Subcutaneous abdominal adipose tissue (tissue), 5 donors: ENCODE results near the gene MRTFA.

Experiments used
- H3K27ac ChIP-seq: one replicate; pipeline ENCODE4 v1.7.0; 2013; ENCODE audit warnings: low read depth, mild to moderate bottlenecking, inconsistent platforms, low read length, moderate library complexity
- H3K27me3 ChIP-seq, 5 donors: one replicate each; pipeline ENCODE4 v1.7.0; 2013; ENCODE audit warnings: low read length in 5 of 5, inconsistent platforms in 1 of 5; ENCODE audit not compliant: control insufficient read depth in 5 of 5, insufficient read depth in 4 of 5
- H3K36me3 ChIP-seq, 5 donors: one replicate each; pipeline ENCODE4 v1.7.0; 2013; ENCODE audit warnings: low read length in 5 of 5; ENCODE audit not compliant: control insufficient read depth in 5 of 5, insufficient read depth in 5 of 5
- H3K4me1 ChIP-seq, 5 donors: one replicate each; pipeline ENCODE4 v1.7.0; 2013; ENCODE audit warnings: low read length in 5 of 5, mild to moderate bottlenecking in 3 of 5, moderate library complexity in 1 of 5; ENCODE audit not compliant: control insufficient read depth in 5 of 5, insufficient read depth in 5 of 5
- H3K4me3 ChIP-seq, 5 donors: one replicate each; pipeline ENCODE4 v1.7.0; 2013; ENCODE audit warnings: low read length in 5 of 5, low read depth in 1 of 5
- H3K9ac ChIP-seq, 5 donors: one replicate each; pipeline ENCODE4 v1.7.0; 2013; ENCODE audit warnings: low read length in 5 of 5, mild to moderate bottlenecking in 4 of 5, moderate library complexity in 3 of 5
- H3K9me3 ChIP-seq, 5 donors: one replicate each; pipeline ENCODE4 v1.7.0; 2013; ENCODE audit warnings: low read length in 5 of 5; ENCODE audit not compliant: control insufficient read depth in 5 of 5
- donor health status: healthy.
- donor health status: healthy.
- donor health status: healthy.
- donor health status: healthy.
- donor health status: healthy.

The MRTFA gene

GRCh38 chr22:40407021-40407761, 229.3 kb downstream of the MRTFA start:
- H3K4me1 ChIP-seq: peaks cover 0 to 10% (median 5%) of the 10 kb centered on the region in 5 donors
- no peaks in the 10 kb centered on the region for H3K9me3 ChIP-seq
- H3K27me3 ChIP-seq: no peaks in the 10 kb centered on the region
- H3K36me3 ChIP-seq: peaks cover 0 to 93% (median 88%) of the 10 kb centered on the region in 5 donors
- no peak overlapping the region for H3K4me3 ChIP-seq
- H3K27ac ChIP-seq: no peak overlapping the region
- H3K9ac ChIP-seq: no peak overlapping the region

- no peaks in the 10 kb centered on the region for H3K27me3 ChIP-seq
- H3K9me3 ChIP-seq: no peaks in the 10 kb centered on the region
- H3K4me1 ChIP-seq: peaks cover 0 to 9% (median 5%) of the 10 kb centered on the region in 5 donors
- no peak overlapping the region for H3K4me3 ChIP-seq
- no peak overlapping the region for H3K9ac ChIP-seq
- H3K27ac ChIP-seq: no peak overlapping the region
- peaks cover 0 to 96% (median 92%) of the 10 kb centered on the region in 5 donors for H3K36me3 ChIP-seq
These were observed 230.2 kb downstream of the MRTFA start for GRCh38 chr22:40406063-40406890.

DNA sequence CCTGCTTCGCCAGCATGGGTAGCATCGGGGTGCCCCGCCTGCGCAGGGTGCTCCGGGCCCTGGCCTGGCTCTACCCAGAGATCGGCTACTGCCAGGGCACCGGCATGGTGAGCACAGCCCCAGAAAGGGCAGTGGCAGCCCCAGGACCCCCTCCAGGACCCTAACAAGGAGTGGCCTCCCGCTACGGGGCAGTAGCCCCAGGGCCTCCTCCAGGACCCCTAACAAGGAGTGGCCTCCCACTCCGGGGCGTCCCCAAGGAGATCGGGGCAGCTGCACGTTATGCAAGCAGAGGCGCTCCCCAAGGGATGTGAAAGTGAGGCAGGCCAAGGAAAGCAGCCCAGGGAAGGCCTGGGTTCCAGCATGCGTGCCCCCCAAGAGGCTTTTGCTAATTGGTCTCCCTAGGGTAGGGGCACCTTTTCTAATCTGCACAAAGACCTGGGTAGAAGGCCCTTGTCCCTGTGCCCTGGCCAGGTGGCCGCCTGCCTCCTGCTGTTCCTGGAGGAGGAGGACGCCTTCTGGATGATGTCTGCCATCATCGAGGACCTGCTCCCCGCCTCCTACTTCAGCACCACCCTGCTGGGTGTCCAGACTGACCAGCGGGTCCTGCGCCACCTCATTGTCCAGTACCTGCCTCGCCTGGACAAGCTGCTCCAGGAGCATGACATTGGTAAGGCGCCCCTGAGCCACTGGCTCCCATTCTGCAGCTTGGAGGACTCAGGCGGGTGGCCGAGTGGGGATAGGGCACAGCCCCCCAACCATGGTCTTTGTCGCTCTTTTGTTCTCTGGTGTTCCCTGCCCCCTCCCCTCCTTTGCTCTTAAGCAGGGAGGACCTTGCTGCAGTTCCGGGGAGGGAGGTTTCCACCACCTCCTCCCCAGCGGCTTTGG, 231.1 kb downstream of the MRTFA start:
- Histone ChIP-seq H3K4me3 (no peak overlapping the region), H3K4me1 (peaks cover 0 to 3% (median 0%) of the 10 kb centered on the region in 5 donors), H3K36me3 (peaks cover 0 to 93% (median 89%) of the 10 kb centered on the region in 5 donors), H3K27ac (no peak overlapping the region), H3K27me3 (no peaks in the 10 kb centered on the region), H3K9ac (no peak overlapping the region), H3K9me3 (no peaks in the 10 kb centered on the region)

DNA sequence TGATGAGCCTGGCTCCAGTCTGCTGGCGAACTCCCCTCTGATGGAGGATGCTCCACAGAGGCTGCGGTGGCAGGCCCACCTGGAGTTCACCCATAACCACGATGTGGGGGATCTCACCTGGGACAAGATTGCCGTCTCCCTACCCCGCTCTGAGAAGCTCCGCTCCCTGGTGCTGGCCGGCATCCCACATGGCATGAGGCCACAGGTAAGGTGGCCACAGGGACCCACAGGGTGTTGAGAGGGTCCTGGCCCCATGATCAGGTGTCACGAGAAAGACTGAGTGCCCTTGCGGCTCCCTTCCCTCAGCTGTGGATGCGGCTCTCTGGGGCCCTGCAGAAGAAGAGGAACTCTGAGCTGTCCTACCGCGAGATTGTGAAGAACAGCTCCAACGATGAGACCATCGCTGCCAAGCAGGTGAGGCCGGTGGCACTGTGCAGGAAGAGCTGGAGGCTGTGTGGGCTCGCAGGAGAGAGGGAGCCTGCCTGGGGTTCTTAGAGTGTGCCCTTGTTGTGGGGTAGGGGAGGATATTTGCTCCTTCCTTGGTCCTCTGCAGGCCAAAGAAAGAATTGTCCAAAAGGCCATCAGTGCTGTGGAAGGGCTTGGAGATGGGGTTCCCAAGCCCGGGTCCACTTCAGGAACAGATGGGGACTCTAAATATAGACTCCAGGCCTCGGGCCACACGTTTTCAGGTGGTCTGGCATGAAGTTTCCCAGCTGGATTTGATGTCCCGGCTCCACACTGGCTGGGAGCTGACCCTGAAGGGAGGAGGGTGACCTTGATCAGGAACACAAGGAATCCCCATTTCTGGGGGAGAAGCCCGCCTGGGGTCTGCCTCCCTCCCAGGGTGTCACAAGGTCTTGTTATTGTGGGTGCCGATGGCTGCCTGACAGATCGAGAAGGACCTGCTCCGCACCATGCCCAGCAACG, 232.0 kb downstream of the MRTFA start:
- peak overlapping the region in 1 of 5 donors; percentile 2 for H3K9ac ChIP-seq
- H3K27ac ChIP-seq: no peak overlapping the region
- peaks cover 0 to 84% (median 80%) of the 10 kb centered on the region in 5 donors for H3K36me3 ChIP-seq
- H3K9me3 ChIP-seq: no peaks in the 10 kb centered on the region
- no peak overlapping the region for H3K4me3 ChIP-seq
- peaks cover 0 to 7% (median 0%) of the 10 kb centered on the region in 5 donors for H3K4me1 ChIP-seq
- no peaks in the 10 kb centered on the region for H3K27me3 ChIP-seq

DNA sequence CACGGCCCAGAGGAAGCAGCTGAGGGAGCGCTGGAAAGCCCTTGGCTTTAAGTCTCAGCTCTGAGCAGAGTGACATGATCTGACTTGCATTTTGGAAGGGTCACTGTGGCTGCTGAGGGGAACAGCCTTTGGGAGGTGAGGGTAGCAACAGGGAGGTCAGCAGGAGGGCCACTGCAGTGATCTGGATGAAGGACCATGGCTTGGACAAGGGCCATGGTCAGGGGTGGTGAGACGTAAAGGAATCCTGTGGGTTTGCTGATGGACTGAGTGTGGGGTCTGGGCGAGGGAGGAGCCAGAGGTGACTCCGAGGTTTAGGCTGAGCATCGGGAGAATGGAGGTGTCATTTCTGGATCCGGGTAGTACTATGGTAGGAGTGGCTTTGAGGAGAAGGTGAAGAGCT, 232.9 kb downstream of the MRTFA start:
- H3K9me3 ChIP-seq: no peaks in the 10 kb centered on the region
- H3K9ac ChIP-seq: no peak overlapping the region
- H3K4me1 ChIP-seq: peaks cover 0 to 7% (median 0%) of the 10 kb centered on the region in 5 donors
- no peak overlapping the region for H3K27ac ChIP-seq
- H3K4me3 ChIP-seq: no peak overlapping the region
- peaks cover 0 to 75% (median 72%) of the 10 kb centered on the region in 5 donors for H3K36me3 ChIP-seq
- no peaks in the 10 kb centered on the region for H3K27me3 ChIP-seq

DNA sequence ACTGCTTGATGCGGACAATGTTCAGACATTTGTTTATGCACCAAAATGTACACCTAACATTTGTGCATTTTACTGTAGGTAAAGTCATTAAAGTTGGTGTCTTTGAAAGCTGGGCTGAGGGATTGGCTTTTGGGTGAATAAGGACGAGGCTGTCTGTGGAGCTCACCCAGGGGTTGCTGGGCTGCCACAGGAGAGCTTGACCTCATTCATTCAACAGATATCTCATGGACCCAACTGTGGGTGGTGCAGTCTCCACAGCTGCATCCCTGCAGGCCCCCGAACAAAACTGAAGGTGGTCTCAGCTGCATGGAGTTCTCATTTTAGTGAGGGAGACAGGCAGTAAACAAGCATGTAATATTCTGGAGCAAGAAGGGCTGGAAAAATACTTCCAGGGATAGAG, 233.4 kb downstream of the MRTFA start:
- Histone ChIP-seq H3K27ac (no peak overlapping the region), H3K36me3 (peaks cover 0 to 70% (median 67%) of the 10 kb centered on the region in 5 donors)

DNA sequence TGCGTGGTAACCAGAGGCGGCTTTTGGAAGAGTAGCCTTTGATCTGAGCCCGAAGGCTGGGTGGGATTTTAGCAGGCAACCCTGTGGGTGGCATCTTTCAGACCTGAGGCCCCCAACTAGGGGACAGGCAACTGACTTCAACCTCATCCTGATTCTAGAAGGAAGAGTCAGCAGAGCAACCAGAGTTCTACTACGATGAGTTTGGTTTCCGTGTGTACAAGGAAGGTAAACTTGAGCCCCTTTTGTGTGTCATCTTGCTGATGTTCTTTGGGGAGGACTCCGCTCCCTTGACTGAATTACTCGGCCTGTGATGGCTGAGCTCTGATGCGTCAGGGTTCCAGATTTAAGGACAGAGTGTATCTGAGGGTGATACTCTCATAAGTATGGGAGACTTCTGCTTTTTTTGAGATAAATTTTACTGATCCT, 234.5 kb downstream of the MRTFA start:
- Histone ChIP-seq H3K4me3 (no peak overlapping the region), H3K9ac (no peak overlapping the region), H3K27ac (no peak overlapping the region), H3K27me3 (no peaks in the 10 kb centered on the region), H3K36me3 (peaks cover 0 to 59% (median 55%) of the 10 kb centered on the region in 5 donors), H3K4me1 (peaks cover 0 to 10% (median 6%) of the 10 kb centered on the region in 5 donors), H3K9me3 (no peaks in the 10 kb centered on the region)

More for the DNA sequence above, 233.4 kb downstream of the MRTFA start:
- Histone ChIP-seq H3K9ac (no peak overlapping the region), H3K27me3 (no peaks in the 10 kb centered on the region), H3K9me3 (no peaks in the 10 kb centered on the region), H3K4me1 (peaks cover 0 to 7% (median 0%) of the 10 kb centered on the region in 5 donors), H3K4me3 (no peak overlapping the region)

- H3K36me3 ChIP-seq: peaks cover 0 to 54% (median 51%) of the 10 kb centered on the region in 5 donors
- H3K27ac ChIP-seq: no peak overlapping the region
- H3K9ac ChIP-seq: no peak overlapping the region
- H3K4me1 ChIP-seq: peaks cover 0 to 12% (median 10%) of the 10 kb centered on the region in 5 donors
- H3K4me3 ChIP-seq: no peak overlapping the region
- no peaks in the 10 kb centered on the region for H3K27me3 ChIP-seq
- H3K9me3 ChIP-seq: no peaks in the 10 kb centered on the region
These were observed 235.0 kb downstream of the MRTFA start for GRCh38 chr22:40401532-40401931.

DNA sequence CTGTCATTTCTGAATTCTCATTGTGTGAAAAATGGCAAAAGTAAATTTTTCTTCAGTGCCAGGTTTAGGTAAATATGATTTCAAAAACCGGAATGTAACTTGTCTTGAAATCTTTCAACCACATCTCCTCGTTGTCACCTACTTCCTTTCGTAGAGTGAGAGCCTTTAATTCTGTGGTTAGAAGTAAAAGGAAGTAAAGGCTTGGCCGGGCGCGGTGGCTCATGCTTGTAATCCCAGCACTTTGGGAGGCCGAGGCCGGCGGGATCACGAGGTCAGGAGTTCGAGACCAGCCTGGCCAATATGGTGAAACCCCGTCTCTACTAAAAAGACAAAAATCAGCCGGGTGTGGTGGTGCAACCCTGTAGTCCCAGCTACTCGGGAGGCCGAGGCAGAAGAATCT, 236.4 kb downstream of the MRTFA start:
- H3K4me1 ChIP-seq: peaks cover 0 to 13% (median 8%) of the 10 kb centered on the region in 5 donors
- no peak overlapping the region for H3K9ac ChIP-seq
- H3K27me3 ChIP-seq: no peaks in the 10 kb centered on the region
- H3K36me3 ChIP-seq: peaks cover 0 to 44% (median 37%) of the 10 kb centered on the region in 5 donors
- H3K27ac ChIP-seq: no peak overlapping the region
- no peak overlapping the region for H3K4me3 ChIP-seq
- no peaks in the 10 kb centered on the region for H3K9me3 ChIP-seq
